ENCODE data around the gene PDSS1.

Gene PDSS1

DNA sequence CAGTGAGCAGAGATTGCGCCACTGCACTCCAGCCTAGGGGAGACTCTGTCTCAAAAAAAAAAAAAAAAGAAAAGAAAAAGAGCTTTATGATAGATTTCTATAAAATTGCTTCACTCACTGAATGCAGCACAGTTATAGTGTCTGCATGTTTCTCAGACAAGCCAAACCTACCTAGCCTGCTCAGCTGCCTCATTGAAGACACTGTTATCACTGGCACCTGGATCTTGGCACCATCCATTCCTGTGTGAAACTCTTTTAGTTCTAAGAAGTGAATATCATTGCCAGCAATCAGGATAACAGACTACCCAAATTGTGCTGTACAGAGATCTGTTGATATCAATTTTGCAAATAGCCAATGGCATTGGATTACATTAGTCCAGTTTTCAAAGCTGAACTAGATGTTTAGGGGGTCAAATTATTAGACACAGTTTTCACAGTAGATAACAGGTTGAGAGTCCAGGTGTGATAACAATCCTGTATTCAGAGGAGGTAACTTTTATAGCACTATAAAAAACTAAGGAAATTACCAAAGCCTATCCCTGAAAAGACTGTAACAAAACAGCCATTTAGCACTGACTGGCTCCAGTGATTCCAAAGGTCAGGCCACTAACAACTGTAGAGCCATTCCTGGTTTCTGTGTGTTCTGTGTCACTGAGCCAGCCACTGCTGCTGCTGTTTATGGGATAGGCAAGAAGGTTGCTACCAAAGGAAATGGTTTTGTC lies 17.1 kb downstream of the PDSS1 start:
- no peak for DNase-seq
- Mint-ChIP-seq H3K36me3 (peaks cover 28 to 49% of the 10 kb centered on the region in 2 donors), H3K4me3 (no peak overlapping the region), H3K4me1 (no peaks in the 10 kb centered on the region), H3K27me3 (no peaks in the 10 kb centered on the region), H3K27ac (no peak overlapping the region), H3K9me3 (no peaks in the 10 kb centered on the region)
- no peak for ATAC-seq (replicated peaks)

DNA sequence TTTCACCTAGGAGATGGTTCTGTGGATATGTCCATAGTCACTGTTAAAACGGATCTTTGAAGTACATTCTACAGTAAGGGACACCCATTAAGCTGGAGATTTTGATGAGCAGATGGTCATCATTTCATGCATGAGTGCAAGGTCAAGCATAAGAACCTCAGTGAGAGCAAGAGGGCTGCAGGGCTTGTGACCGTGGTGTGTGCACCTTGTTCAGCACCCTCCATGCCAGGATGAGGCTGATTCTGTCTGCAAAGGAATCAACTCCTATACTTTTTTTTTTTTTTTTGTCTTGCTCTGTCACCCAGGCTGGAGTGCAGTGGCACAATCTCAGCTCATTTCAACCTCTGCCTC lies 17.6 kb downstream of the PDSS1 start:
- Mint-ChIP-seq H3K27ac (no peak overlapping the region), H3K36me3 (peaks cover 28 to 50% of the 10 kb centered on the region in 2 donors)

GRCh38 chr10:26717476-26717875 lies 20.0 kb downstream of the PDSS1 start:
- Mint-ChIP-seq H3K36me3 (peaks cover 27 to 45% of the 10 kb centered on the region in 2 donors), H3K27me3 (no peaks in the 10 kb centered on the region), H3K4me1 (no peaks in the 10 kb centered on the region), H3K4me3 (no peak overlapping the region), H3K27ac (no peak overlapping the region), H3K9me3 (no peaks in the 10 kb centered on the region)
- DNase-seq, result no peak
- no peak for ATAC-seq (replicated peaks)

More for the DNA sequence above, 17.6 kb downstream of the PDSS1 start:
- DNase-seq (no peak), ATAC-seq (replicated peaks) (no peak)
- no peaks in the 10 kb centered on the region for H3K4me1 Mint-ChIP-seq
- H3K9me3 Mint-ChIP-seq, result no peaks in the 10 kb centered on the region
- H3K4me3 Mint-ChIP-seq, result no peak overlapping the region
- no peaks in the 10 kb centered on the region for H3K27me3 Mint-ChIP-seq

DNA sequence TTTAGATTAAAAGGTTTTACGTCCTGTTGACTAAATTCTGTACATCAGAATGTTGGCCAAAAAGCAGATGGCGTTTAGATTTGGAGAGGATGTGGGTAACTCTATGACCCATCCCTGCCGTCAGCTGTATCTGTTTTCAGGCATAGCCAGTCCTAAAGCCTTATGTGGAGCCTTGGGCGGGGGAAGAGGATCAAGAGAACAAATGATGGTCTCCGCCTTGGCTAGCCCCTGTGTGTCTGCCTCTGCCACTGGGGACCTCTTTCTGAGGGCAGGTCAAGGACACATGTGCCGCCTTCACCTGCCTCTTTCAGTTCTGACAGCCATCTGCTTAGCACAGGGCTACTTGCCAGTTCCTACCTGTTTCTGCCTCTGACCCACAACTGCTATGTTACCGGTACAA lies 24.1 kb downstream of the PDSS1 start:
- no peak overlapping the region for H3K4me3 Mint-ChIP-seq
- H3K27me3 Mint-ChIP-seq, result no peaks in the 10 kb centered on the region
- ATAC-seq (replicated peaks), result no peak
- H3K27ac Mint-ChIP-seq, result no peak overlapping the region
- H3K4me1 Mint-ChIP-seq, result peaks cover 0 to 4% of the 10 kb centered on the region in 2 donors
- no peaks in the 10 kb centered on the region for H3K9me3 Mint-ChIP-seq
- no peak for DNase-seq
- peaks cover 19 to 27% of the 10 kb centered on the region in 2 donors for H3K36me3 Mint-ChIP-seq

DNA sequence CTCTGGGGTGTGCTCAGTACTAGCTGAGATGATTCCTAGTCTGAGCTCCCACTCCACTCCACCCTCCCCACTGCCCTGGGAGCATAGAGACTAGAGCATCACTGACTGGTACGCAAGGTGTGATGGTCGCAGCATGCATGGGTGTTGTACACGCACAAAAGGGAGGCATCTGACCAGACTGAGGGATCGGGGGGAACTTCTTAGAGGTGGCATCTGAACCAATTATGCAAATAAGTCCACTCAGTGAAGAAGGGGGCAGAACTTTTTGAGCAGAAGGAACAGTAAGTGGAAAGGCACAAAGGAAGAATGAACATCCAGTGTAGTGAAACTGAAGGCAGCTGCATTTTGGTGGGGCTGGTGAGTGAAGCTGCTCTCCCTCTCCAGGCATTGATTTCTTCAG lies 25.5 kb downstream of the PDSS1 start:
- peak overlapping the region; percentile 52 for H3K27ac Mint-ChIP-seq
- H3K27me3 Mint-ChIP-seq, result no peaks in the 10 kb centered on the region
- no peaks in the 10 kb centered on the region for H3K9me3 Mint-ChIP-seq
- DNase-seq (no peak), ATAC-seq (replicated peaks) (no peak)
- H3K4me3 Mint-ChIP-seq, result no peak overlapping the region
- peaks cover 25 to 32% of the 10 kb centered on the region in 2 donors for H3K36me3 Mint-ChIP-seq
- H3K4me1 Mint-ChIP-seq, result peaks cover 0 to 4% of the 10 kb centered on the region in 2 donors

GRCh38 chr10:26725837-26726727 lies 28.6 kb downstream of the PDSS1 start:
- H3K27ac Mint-ChIP-seq, result no peak overlapping the region
- peaks cover 2 to 4% of the 10 kb centered on the region in 2 donors for H3K4me1 Mint-ChIP-seq
- peak; percentile 70 to 75 for ATAC-seq (replicated peaks)

DNA sequence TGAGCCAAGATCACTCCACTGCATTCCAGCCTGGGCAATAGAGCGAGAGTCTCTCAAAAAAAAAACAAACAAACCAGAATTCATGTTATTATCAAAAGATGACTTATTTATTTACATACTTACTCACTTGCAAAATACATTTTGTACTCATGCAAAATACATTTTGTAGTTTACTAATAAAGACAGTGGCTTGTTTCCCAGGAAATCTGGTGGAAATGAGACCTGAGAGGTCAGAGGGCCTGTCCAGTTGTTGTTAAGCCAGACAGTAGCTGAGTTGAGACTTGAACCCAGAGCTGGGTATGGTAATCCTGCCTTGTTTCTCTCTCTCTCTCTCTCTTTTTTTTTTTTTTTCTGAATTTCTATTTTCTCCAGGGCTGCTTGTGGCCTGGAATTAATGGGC lies 29.5 kb downstream of the PDSS1 start:
- no peak overlapping the region for H3K27ac Mint-ChIP-seq
- DNase-seq (no peak), ATAC-seq (replicated peaks) (no peak)
- peaks cover 2 to 4% of the 10 kb centered on the region in 2 donors for H3K4me1 Mint-ChIP-seq
- no peak overlapping the region for H3K4me3 Mint-ChIP-seq
- H3K9me3 Mint-ChIP-seq, result no peaks in the 10 kb centered on the region
- peaks cover 30 to 43% of the 10 kb centered on the region in 2 donors for H3K36me3 Mint-ChIP-seq
- H3K27me3 Mint-ChIP-seq, result no peaks in the 10 kb centered on the region

More at GRCh38 chr10:26725837-26726727, 28.6 kb downstream of the PDSS1 start:
- DNase-seq, result no peak
- Mint-ChIP-seq H3K27me3 (no peaks in the 10 kb centered on the region), H3K4me3 (no peak overlapping the region), H3K9me3 (no peaks in the 10 kb centered on the region), H3K36me3 (peaks cover 29 to 40% of the 10 kb centered on the region in 2 donors)

DNA sequence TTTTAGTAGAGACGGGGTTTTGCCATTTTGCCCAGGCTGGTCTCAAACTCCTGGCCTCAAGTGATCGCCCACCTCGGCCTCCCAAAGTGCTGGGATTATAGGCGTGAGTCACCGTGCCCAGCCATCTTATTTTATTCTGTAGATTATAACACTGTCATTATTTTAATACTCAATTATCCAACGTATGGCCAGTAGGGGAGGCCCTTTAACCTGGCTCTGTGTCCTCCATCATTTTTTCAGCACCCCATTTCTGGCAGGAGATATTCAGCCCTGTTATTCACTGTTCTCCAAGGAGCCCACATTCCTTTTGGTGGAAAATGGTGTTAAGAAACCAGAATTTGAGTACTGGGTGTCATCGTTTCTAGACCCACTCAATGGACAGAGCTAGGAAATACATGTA lies 31.5 kb downstream of the PDSS1 start:
- Mint-ChIP-seq H3K4me1 (peaks cover 4 to 9% of the 10 kb centered on the region in 2 donors), H3K36me3 (peaks cover 43 to 44% of the 10 kb centered on the region in 2 donors), H3K9me3 (no peaks in the 10 kb centered on the region), H3K27me3 (no peaks in the 10 kb centered on the region), H3K4me3 (no peak overlapping the region), H3K27ac (no peak overlapping the region)
- DNase-seq, result no peak
- no peak for ATAC-seq (replicated peaks)

DNA sequence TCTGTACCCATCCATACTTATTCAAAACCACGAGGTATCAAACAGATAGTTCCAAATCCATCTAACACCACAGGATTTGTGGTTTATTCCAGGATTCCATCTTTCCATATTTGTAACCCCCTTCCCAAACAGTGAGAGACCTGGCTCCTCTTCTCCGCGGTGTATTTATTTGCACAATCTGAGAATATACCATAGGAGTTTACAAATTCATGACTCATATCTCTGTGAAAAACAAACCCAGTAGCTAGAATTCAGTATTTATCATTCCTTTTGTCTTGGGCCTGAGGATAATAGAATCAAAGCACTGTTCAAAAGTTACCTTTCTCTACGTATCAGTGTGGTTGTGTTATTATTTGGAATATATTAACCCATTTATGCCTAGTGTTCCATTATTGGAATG lies 31.9 kb downstream of the PDSS1 start:
- DNase-seq (no peak), ATAC-seq (replicated peaks) (no peak)
- Mint-ChIP-seq H3K27ac (no peak overlapping the region), H3K36me3 (peaks cover 42 to 47% of the 10 kb centered on the region in 2 donors), H3K4me3 (no peak overlapping the region), H3K27me3 (no peaks in the 10 kb centered on the region), H3K9me3 (no peaks in the 10 kb centered on the region), H3K4me1 (peaks cover 4 to 9% of the 10 kb centered on the region in 2 donors)

- Mint-ChIP-seq H3K4me1 (peaks cover 7 to 15% of the 10 kb centered on the region in 2 donors), H3K9me3 (no peaks in the 10 kb centered on the region), H3K4me3 (no peak overlapping the region), H3K27me3 (no peaks in the 10 kb centered on the region), H3K36me3 (peaks cover 46 to 59% of the 10 kb centered on the region in 2 donors), H3K27ac (no peak overlapping the region)
- ATAC-seq (replicated peaks) (peak; percentile 39 to 49), DNase-seq (no peak)
These were observed 33.1 kb downstream of the PDSS1 start for GRCh38 chr10:26730552-26730951.

GRCh38 chr10:26733750-26734568 lies 36.5 kb downstream of the PDSS1 start:
- Mint-ChIP-seq H3K9me3 (no peaks in the 10 kb centered on the region), H3K4me1 (peaks cover 30 to 45% of the 10 kb centered on the region in 2 donors), H3K27ac (peak overlapping the region; percentile 65), H3K4me3 (no peak overlapping the region), H3K27me3 (no peaks in the 10 kb centered on the region), H3K36me3 (peaks cover 45 to 71% of the 10 kb centered on the region in 2 donors)
- ATAC-seq (replicated peaks), result no peak
- DNase-seq, result no peak

GRCh38 chr10:26735435-26735834 lies 37.9 kb downstream of the PDSS1 start:
- no peak for DNase-seq
- ATAC-seq (replicated peaks), result no peak
- peak overlapping the region; percentile 84 for H3K27ac Mint-ChIP-seq
- no peaks in the 10 kb centered on the region for H3K27me3 Mint-ChIP-seq
- no peak overlapping the region for H3K4me3 Mint-ChIP-seq
- H3K4me1 Mint-ChIP-seq, result peaks cover 33 to 58% of the 10 kb centered on the region in 2 donors
- peaks cover 48 to 71% of the 10 kb centered on the region in 2 donors for H3K36me3 Mint-ChIP-seq
- no peaks in the 10 kb centered on the region for H3K9me3 Mint-ChIP-seq

DNA sequence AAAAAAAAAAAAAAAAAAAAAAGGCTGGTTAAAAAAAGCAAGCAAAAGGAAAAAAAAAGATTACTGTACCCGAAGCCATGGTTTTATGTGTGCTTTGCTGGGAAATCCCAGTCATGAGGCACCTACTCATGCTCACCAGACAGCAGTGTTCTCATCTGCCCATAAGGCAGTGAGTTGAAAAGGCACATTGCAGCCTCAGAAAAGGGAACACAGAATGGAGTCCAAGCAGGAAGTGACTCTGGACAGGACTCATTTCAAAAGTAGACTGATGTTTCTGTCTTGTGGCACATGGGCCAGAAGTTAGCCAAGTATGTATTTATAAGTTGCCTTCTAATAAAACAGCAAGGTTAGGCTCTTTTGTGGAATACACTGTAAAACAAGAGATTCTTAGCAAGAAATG lies 40.2 kb downstream of the PDSS1 start:
- ATAC-seq (replicated peaks) (peak; percentile 91 to 94), DNase-seq (peak; percentile 84)
- peaks cover 45 to 77% of the 10 kb centered on the region in 2 donors for H3K4me1 Mint-ChIP-seq
- H3K36me3 Mint-ChIP-seq, result peaks cover 52 to 75% of the 10 kb centered on the region in 2 donors
- H3K27me3 Mint-ChIP-seq, result no peaks in the 10 kb centered on the region
- H3K9me3 Mint-ChIP-seq, result no peaks in the 10 kb centered on the region
- peak overlapping the region; percentile 21 to 52 for H3K4me3 Mint-ChIP-seq
- peak overlapping the region; percentile 97 for H3K27ac Mint-ChIP-seq

- peaks cover 48 to 83% of the 10 kb centered on the region in 2 donors for H3K4me1 Mint-ChIP-seq
- peaks cover 54 to 79% of the 10 kb centered on the region in 2 donors for H3K36me3 Mint-ChIP-seq
- DNase-seq (no peak), ATAC-seq (replicated peaks) (peak in 1 of 2 donors; percentile 3)
- peak overlapping the region; percentile 17 to 22 for H3K4me3 Mint-ChIP-seq
- H3K27ac Mint-ChIP-seq, result peak overlapping the region; percentile 97
- no peaks in the 10 kb centered on the region for H3K27me3 Mint-ChIP-seq
- H3K9me3 Mint-ChIP-seq, result no peaks in the 10 kb centered on the region
These were observed 40.9 kb downstream of the PDSS1 start for GRCh38 chr10:26738301-26738911.

Data from stimulated activated naive B cell treated with anti-CD40 and anti-IgM and Interleukin-4, amounts not matched to agents 10 μg/mL and 1 μg/mL and 100 μg/mL, for 72 hours (primary cell).